ENCODE results near the gene KCP.

KCP gene

DNA sequence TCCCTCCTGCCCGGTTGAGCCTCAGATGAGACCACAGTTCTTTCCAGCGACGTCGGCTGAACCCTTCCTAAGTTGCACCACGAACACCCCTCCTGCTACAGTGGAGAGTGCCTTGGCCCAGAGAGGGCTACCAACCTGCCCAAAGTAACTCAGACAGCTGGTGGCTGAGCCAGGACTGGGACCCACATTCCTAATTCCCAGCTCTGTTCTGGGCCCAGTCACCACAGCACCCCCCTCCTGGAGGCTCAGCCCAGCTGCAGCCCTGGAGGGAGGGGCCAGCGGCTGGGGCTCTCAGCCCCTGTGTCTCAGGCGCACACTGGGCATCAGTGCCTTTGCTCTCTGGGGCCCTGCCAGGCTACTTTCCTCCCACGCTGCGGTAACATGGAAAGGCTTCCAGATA lies 37.3 kb downstream of the KCP start:
- Histone ChIP-seq H3K4me3 (ENCODE audit: low read depth in 1 of 5, low read length in 5 of 5) (no peak overlapping the region), H3K4me1 (ENCODE audit: control insufficient read depth in 5 of 5, insufficient read depth in 5 of 5, low read length in 5 of 5) (peaks cover 0 to 20% (median 16%) of the 10 kb centered on the region in 5 donors), H3K36me3 (ENCODE audit: control insufficient read depth in 5 of 5, insufficient read depth in 5 of 5, low read length in 5 of 5) (no peaks in the 10 kb centered on the region), H3K9ac (ENCODE audit: low read length in 5 of 5) (no peak overlapping the region), H3K27me3 (ENCODE audit: control insufficient read depth in 5 of 5, insufficient read depth in 4 of 5, low read length in 5 of 5) (peaks cover 0 to 7% (median 0%) of the 10 kb centered on the region in 5 donors), H3K9me3 (ENCODE audit: control insufficient read depth in 5 of 5, low read length in 5 of 5) (no peaks in the 10 kb centered on the region), H3K27ac (ENCODE audit: low read depth, low read length) (no peak overlapping the region)

DNA sequence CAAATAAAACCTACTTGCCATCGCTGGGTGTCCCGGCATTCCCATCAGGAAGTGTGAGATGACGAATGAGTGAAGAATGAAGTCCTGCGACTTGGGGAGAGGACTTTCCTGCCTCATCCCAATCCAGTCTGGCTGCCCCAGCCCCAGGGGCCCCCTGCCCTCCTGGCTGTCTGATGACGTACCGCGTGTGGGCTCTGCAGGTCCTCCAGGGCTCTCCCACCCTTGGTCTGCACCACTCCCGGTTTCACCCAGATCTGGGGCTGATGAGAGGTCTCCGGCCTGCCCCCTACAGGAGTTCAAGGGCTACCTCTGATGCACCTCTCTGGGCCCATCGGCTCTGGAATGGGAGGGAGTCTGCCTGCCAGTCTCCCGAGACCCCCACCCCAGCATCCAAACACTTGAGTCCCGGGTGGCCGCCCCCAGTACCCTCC lies 38.1 kb downstream of the KCP start:
- Histone ChIP-seq H3K9me3 (ENCODE audit: control insufficient read depth in 5 of 5, low read length in 5 of 5) (no peaks in the 10 kb centered on the region), H3K36me3 (ENCODE audit: control insufficient read depth in 5 of 5, insufficient read depth in 5 of 5, low read length in 5 of 5) (no peaks in the 10 kb centered on the region), H3K4me3 (ENCODE audit: low read depth in 1 of 5, low read length in 5 of 5) (no peak overlapping the region), H3K27ac (ENCODE audit: low read depth, low read length) (no peak overlapping the region), H3K4me1 (ENCODE audit: control insufficient read depth in 5 of 5, insufficient read depth in 5 of 5, low read length in 5 of 5) (peaks cover 0 to 20% (median 16%) of the 10 kb centered on the region in 5 donors), H3K27me3 (ENCODE audit: control insufficient read depth in 5 of 5, insufficient read depth in 4 of 5, low read length in 5 of 5) (peaks cover 0 to 7% (median 0%) of the 10 kb centered on the region in 5 donors), H3K9ac (ENCODE audit: low read length in 5 of 5) (no peak overlapping the region)

GRCh38 chr7:128871050-128871449 lies 39.5 kb downstream of the KCP start:
- Histone ChIP-seq H3K9me3 (ENCODE audit: control insufficient read depth in 5 of 5, low read length in 5 of 5) (no peaks in the 10 kb centered on the region), H3K4me3 (ENCODE audit: low read depth in 1 of 5, low read length in 5 of 5) (no peak overlapping the region), H3K27ac (ENCODE audit: low read depth, low read length) (no peak overlapping the region), H3K27me3 (ENCODE audit: control insufficient read depth in 5 of 5, insufficient read depth in 4 of 5, low read length in 5 of 5) (peaks cover 0 to 7% (median 0%) of the 10 kb centered on the region in 5 donors), H3K36me3 (ENCODE audit: control insufficient read depth in 5 of 5, insufficient read depth in 5 of 5, low read length in 5 of 5) (peaks cover 0 to 7% (median 3%) of the 10 kb centered on the region in 5 donors), H3K9ac (ENCODE audit: low read length in 5 of 5) (no peak overlapping the region), H3K4me1 (ENCODE audit: control insufficient read depth in 5 of 5, insufficient read depth in 5 of 5, low read length in 5 of 5) (peaks cover 0 to 20% (median 16%) of the 10 kb centered on the region in 5 donors)

DNA sequence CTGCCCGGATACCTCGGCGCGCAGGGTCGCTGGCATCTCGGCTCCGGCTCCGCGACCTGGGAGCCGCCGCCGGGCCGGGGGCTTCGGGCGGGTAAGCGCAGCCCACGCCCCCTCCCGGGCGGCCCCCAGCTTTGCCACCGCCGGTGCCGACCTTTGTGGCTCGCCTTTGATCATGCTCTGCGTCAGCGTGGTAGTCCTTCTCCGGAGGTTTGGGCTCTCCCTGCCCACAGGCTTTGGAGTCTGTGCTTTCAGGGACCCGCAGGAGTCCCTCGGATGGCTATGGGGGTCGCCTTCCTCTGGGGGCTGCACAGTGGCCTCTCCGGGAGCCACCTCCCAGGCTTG lies 40.6 kb downstream of the KCP start:
- H3K27ac ChIP-seq (ENCODE audit: low read depth, low read length), result no peak overlapping the region
- H3K4me1 ChIP-seq (ENCODE audit: control insufficient read depth in 5 of 5, insufficient read depth in 5 of 5, low read length in 5 of 5), result peaks cover 0 to 20% (median 16%) of the 10 kb centered on the region in 5 donors
- peaks cover 0 to 18% (median 14%) of the 10 kb centered on the region in 5 donors for H3K36me3 ChIP-seq (ENCODE audit: control insufficient read depth in 5 of 5, insufficient read depth in 5 of 5, low read length in 5 of 5)
- peaks cover 0 to 7% (median 0%) of the 10 kb centered on the region in 5 donors for H3K27me3 ChIP-seq (ENCODE audit: control insufficient read depth in 5 of 5, insufficient read depth in 4 of 5, low read length in 5 of 5)
- H3K4me3 ChIP-seq (ENCODE audit: low read depth in 1 of 5, low read length in 5 of 5), result peak overlapping the region in 4 of 5 donors; percentile 60 to 76 (median 66)
- no peaks in the 10 kb centered on the region for H3K9me3 ChIP-seq (ENCODE audit: control insufficient read depth in 5 of 5, low read length in 5 of 5)
- peak overlapping the region in 3 of 5 donors; percentile 40 to 51 (median 43) for H3K9ac ChIP-seq (ENCODE audit: low read length in 5 of 5)

- peaks cover 0 to 20% (median 16%) of the 10 kb centered on the region in 5 donors for H3K36me3 ChIP-seq (ENCODE audit: control insufficient read depth in 5 of 5, insufficient read depth in 5 of 5, low read length in 5 of 5)
- H3K9me3 ChIP-seq (ENCODE audit: control insufficient read depth in 5 of 5, low read length in 5 of 5), result no peaks in the 10 kb centered on the region
- H3K27ac ChIP-seq (ENCODE audit: low read depth, low read length), result no peak overlapping the region
- H3K4me3 ChIP-seq (ENCODE audit: low read depth in 1 of 5, low read length in 5 of 5), result peak overlapping the region in 4 of 5 donors; percentile 60 to 76 (median 66)
- peak overlapping the region in 4 of 5 donors; percentile 35 to 72 (median 46) for H3K9ac ChIP-seq (ENCODE audit: low read length in 5 of 5)
- H3K27me3 ChIP-seq (ENCODE audit: control insufficient read depth in 5 of 5, insufficient read depth in 4 of 5, low read length in 5 of 5), result peaks cover 0 to 7% (median 0%) of the 10 kb centered on the region in 5 donors
- peaks cover 0 to 20% (median 18%) of the 10 kb centered on the region in 5 donors for H3K4me1 ChIP-seq (ENCODE audit: control insufficient read depth in 5 of 5, insufficient read depth in 5 of 5, low read length in 5 of 5)
Measured at GRCh38 chr7:128869138-128869943, 41.2 kb downstream of the KCP start.

DNA sequence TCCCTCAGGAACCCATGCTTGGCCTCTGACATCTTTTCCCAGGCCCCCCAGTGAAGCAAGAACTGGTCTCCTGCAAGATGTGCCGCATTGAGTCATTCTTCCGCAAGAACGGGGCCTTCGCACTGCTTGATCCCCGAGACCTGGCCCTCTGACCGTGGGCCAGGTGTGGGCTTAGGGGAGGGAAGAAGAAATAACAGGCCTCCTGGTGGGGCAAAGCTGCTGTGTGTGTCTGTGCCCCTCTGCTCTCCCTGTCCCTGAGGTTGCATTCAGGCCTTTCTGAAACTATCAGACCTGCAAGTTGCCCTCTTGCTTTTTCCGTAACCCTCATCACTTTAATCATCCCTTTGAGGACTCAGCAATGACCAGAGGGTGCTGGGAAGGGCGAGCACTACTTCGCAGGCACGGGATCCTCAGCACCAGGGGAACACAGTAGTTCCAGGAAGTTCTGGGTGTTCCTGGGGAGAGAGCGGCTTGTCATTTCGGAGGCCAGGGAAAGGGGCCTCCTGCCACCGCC lies 41.8 kb downstream of the KCP start:
- H3K36me3 ChIP-seq (ENCODE audit: control insufficient read depth in 5 of 5, insufficient read depth in 5 of 5, low read length in 5 of 5), result peaks cover 0 to 20% (median 16%) of the 10 kb centered on the region in 5 donors
- peak overlapping the region in 3 of 5 donors; percentile 35 to 72 (median 48) for H3K9ac ChIP-seq (ENCODE audit: low read length in 5 of 5)
- peaks cover 0 to 7% (median 0%) of the 10 kb centered on the region in 5 donors for H3K27me3 ChIP-seq (ENCODE audit: control insufficient read depth in 5 of 5, insufficient read depth in 4 of 5, low read length in 5 of 5)
- H3K4me3 ChIP-seq (ENCODE audit: low read depth in 1 of 5, low read length in 5 of 5), result peak overlapping the region; percentile 42 to 76 (median 60)
- no peak overlapping the region for H3K27ac ChIP-seq (ENCODE audit: low read depth, low read length)
- peaks cover 0 to 27% (median 23%) of the 10 kb centered on the region in 5 donors for H3K4me1 ChIP-seq (ENCODE audit: control insufficient read depth in 5 of 5, insufficient read depth in 5 of 5, low read length in 5 of 5)
- no peaks in the 10 kb centered on the region for H3K9me3 ChIP-seq (ENCODE audit: control insufficient read depth in 5 of 5, low read length in 5 of 5)

DNA sequence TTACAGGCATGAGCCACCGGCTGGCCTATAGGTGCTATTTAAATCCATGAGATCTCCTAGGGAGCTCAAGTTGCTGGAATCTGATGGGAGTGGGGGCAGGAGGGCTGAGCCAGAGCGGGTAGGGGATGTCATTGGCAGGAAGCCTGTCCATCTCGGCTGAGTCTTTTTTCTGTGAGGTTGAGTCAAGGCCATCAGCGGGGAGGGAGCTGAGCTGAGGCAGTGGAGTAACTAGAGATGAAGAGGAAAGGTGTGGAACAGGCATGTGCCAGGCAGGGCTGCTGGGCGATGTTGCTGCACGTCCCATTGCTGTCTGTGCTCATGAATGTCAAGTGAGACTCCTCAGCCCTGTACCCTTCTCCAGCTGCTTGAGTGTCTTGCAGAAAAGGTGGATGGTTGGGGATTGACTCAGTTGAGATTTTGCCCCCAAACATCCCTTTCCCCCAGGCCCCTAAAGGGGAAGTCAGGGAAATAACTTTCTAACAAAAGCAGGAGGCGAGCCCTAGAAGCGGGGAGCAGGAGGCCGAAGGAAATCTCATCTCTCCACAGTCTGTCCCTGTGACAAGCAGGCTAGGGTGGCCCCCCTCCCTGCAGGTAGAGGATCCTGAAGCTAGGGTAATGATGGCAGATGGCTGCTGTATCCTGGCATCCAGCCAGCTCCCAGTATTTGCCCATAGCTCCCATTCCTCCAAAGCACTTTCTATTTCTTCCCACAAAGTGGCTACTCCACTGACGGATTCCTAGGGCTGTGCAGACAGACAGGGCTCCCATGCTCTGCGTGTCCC lies 42.5 kb downstream of the KCP start:
- H3K9me3 ChIP-seq (ENCODE audit: control insufficient read depth in 5 of 5, low read length in 5 of 5), result no peaks in the 10 kb centered on the region
- peaks cover 2 to 33% (median 30%) of the 10 kb centered on the region in 5 donors for H3K4me1 ChIP-seq (ENCODE audit: control insufficient read depth in 5 of 5, insufficient read depth in 5 of 5, low read length in 5 of 5)
- H3K9ac ChIP-seq (ENCODE audit: low read length in 5 of 5), result no peak overlapping the region
- peaks cover 0 to 7% (median 0%) of the 10 kb centered on the region in 5 donors for H3K27me3 ChIP-seq (ENCODE audit: control insufficient read depth in 5 of 5, insufficient read depth in 4 of 5, low read length in 5 of 5)
- peaks cover 0 to 20% (median 16%) of the 10 kb centered on the region in 5 donors for H3K36me3 ChIP-seq (ENCODE audit: control insufficient read depth in 5 of 5, insufficient read depth in 5 of 5, low read length in 5 of 5)
- peak overlapping the region in 2 of 5 donors; percentile 60 to 73 for H3K4me3 ChIP-seq (ENCODE audit: low read depth in 1 of 5, low read length in 5 of 5)
- no peak overlapping the region for H3K27ac ChIP-seq (ENCODE audit: low read depth, low read length)

- Histone ChIP-seq H3K4me1 (ENCODE audit: control insufficient read depth in 5 of 5, insufficient read depth in 5 of 5, low read length in 5 of 5) (peaks cover 2 to 39% (median 34%) of the 10 kb centered on the region in 5 donors), H3K36me3 (ENCODE audit: control insufficient read depth in 5 of 5, insufficient read depth in 5 of 5, low read length in 5 of 5) (peaks cover 0 to 20% (median 16%) of the 10 kb centered on the region in 5 donors), H3K9me3 (ENCODE audit: control insufficient read depth in 5 of 5, low read length in 5 of 5) (no peaks in the 10 kb centered on the region), H3K4me3 (ENCODE audit: low read depth in 1 of 5, low read length in 5 of 5) (no peak overlapping the region), H3K27ac (ENCODE audit: low read depth, low read length) (no peak overlapping the region), H3K27me3 (ENCODE audit: control insufficient read depth in 5 of 5, insufficient read depth in 4 of 5, low read length in 5 of 5) (peaks cover 0 to 7% (median 0%) of the 10 kb centered on the region in 5 donors), H3K9ac (ENCODE audit: low read length in 5 of 5) (no peak overlapping the region)
Measured at GRCh38 chr7:128867241-128867640, 43.3 kb downstream of the KCP start.

GRCh38 chr7:128865996-128866877 lies 44.3 kb downstream of the KCP start:
- H3K4me1 ChIP-seq (ENCODE audit: control insufficient read depth in 5 of 5, insufficient read depth in 5 of 5, low read length in 5 of 5), result peaks cover 2 to 42% (median 36%) of the 10 kb centered on the region in 5 donors
- H3K36me3 ChIP-seq (ENCODE audit: control insufficient read depth in 5 of 5, insufficient read depth in 5 of 5, low read length in 5 of 5), result peaks cover 0 to 20% (median 16%) of the 10 kb centered on the region in 5 donors
- no peaks in the 10 kb centered on the region for H3K9me3 ChIP-seq (ENCODE audit: control insufficient read depth in 5 of 5, low read length in 5 of 5)

More at GRCh38 chr7:128865996-128866877, 44.3 kb downstream of the KCP start:
- Histone ChIP-seq H3K27ac (ENCODE audit: low read depth, low read length) (no peak overlapping the region), H3K27me3 (ENCODE audit: control insufficient read depth in 5 of 5, insufficient read depth in 4 of 5, low read length in 5 of 5) (peaks cover 0 to 7% (median 0%) of the 10 kb centered on the region in 5 donors), H3K4me3 (ENCODE audit: low read depth in 1 of 5, low read length in 5 of 5) (no peak overlapping the region), H3K9ac (ENCODE audit: low read length in 5 of 5) (no peak overlapping the region)

Measured in subcutaneous abdominal adipose tissue (tissue), 5 donors.